ENCODE data around the gene MCHR2.

DNA sequence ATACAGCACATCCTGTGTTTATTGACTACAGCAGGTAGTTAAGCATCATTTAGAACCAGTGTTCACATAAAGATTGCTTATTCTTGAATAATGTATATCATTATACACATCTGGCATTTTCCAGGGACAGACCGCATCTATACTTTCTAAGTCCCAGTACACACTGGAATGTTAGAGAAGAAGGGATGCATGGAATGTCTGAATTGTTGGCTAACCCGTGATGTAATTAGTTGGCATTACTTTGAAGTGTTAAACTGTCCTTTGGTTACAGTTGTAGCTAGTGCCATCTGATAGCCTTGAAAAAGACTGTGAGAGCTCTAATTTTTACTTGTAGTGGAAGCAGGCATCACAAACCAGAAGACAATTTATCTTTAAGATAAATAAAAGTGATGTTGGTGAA, 29.8 kb upstream of the MCHR2 start:
- TF ChIP-seq POLR2A (IDR thresholded peaks at IDR 0.05) = no peak
- no peak for TF ChIP-seq CTCF (IDR thresholded peaks at IDR 0.05)
